Upper lobe of right lung (tissue), 1 donor: ENCODE measurements around the gene DAB1. TPM values are rescaled to one million over a fixed set of nuclear protein-coding genes. Genes with fewer than 3 reads are reported as not detected.

Source experiments
- ATAC-seq: fragments of 200-7000 bp; cut with Tn5 transposase; one replicate; pipeline ENCODE4 v1.9.1; 2020; ENCODE audit warnings: mild to moderate bottlenecking, moderate library complexity
- DNase-seq: peaks from one replicate; pipeline ENCODE4 v3.0.0-alpha.2; 2020
- H3K27ac ChIP-seq: fragments of 200-600 bp; one replicate; pipeline ENCODE4 v1.8.0; 2022
- H3K27me3 ChIP-seq: fragments of 200-600 bp; one replicate; pipeline ENCODE4 v1.8.0; 2022; ENCODE audit warnings: mild to moderate bottlenecking
- H3K36me3 ChIP-seq: fragments of 200-600 bp; one replicate; pipeline ENCODE4 v1.8.0; 2022
- H3K4me1 ChIP-seq: fragments of 200-600 bp; one replicate; pipeline ENCODE4 v1.8.0; 2022
- H3K4me3 ChIP-seq: fragments of 200-600 bp; one replicate; pipeline ENCODE4 v1.8.0; 2022; ENCODE audit warnings: mild to moderate bottlenecking
- H3K9me3 ChIP-seq: fragments of 200-600 bp; one replicate; pipeline ENCODE4 v1.8.0; 2022
- intact Hi-C: fragments of 100-400 bp; cut with DNase I; formaldehyde crosslinking; loops from one replicate; pipeline ENCODE4 v1.11.0; 2022
- total RNA-seq: library from RNA; stranded (reverse); fragmentation: NEBNext Ultra II Directional; extraction: Animal tissue kit (Norgen Biotek cat#: 25700); gene quantifications from one replicate; pipeline ENCODE4 v1.2.1, GENCODE V29; 2021
- TF ChIP-seq, protein P1 (sequence below): fragments of 200-600 bp; IDR thresholded peaks from one replicate; pipeline ENCODE4 v1.8.0; 2022; ENCODE audit warnings: antibody characterized with exemption
- donor health status: DM: no; HTN: yes; CAD: no; lungs with severe emphysema.

The DAB1 gene
- total RNA-seq, 1 donor from 2014 or later = 0.29 TPM

DNA sequence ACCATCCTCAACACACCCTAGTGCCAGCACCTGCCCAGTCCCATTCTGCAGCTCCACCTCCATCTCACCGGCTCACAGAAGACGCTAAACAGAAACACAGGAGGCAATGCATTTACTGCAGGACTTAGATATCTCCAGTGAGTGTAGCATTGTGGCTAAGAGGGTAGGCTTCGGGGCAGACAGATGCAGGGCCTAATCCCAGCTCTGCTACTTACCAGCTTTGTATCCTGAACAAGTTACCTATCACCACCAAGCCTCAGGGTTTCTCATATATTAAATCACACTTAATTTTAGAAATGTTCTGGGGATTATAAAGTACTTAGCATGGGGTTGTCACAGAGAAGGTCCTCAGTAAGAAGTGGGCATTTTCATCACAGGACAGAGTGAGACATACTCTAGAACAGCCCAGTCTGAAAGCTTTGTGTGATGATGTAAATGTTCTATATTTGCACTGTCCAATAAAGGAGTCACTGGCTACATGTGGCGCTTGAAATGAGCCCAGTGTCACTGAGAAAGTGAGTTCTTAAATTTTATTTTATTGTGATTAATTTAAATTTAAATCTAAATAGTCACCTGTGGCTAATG is 308.7 kb downstream of the DAB1 start:
- Histone ChIP-seq H3K4me3 (no peak overlapping the region), H3K36me3 (no peaks in the 10 kb centered on the region), H3K27me3 (no peaks in the 10 kb centered on the region), H3K4me1 (no peaks in the 10 kb centered on the region), H3K27ac (no peak overlapping the region), H3K9me3 (no peaks in the 10 kb centered on the region)
- intact Hi-C loops = no loop called here
- TF ChIP-seq, protein P1, sequence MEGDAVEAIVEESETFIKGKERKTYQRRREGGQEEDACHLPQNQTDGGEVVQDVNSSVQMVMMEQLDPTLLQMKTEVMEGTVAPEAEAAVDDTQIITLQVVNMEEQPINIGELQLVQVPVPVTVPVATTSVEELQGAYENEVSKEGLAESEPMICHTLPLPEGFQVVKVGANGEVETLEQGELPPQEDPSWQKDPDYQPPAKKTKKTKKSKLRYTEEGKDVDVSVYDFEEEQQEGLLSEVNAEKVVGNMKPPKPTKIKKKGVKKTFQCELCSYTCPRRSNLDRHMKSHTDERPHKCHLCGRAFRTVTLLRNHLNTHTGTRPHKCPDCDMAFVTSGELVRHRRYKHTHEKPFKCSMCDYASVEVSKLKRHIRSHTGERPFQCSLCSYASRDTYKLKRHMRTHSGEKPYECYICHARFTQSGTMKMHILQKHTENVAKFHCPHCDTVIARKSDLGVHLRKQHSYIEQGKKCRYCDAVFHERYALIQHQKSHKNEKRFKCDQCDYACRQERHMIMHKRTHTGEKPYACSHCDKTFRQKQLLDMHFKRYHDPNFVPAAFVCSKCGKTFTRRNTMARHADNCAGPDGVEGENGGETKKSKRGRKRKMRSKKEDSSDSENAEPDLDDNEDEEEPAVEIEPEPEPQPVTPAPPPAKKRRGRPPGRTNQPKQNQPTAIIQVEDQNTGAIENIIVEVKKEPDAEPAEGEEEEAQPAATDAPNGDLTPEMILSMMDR = no peak
- DNase-seq = no peak
- no peak for ATAC-seq

DNA sequence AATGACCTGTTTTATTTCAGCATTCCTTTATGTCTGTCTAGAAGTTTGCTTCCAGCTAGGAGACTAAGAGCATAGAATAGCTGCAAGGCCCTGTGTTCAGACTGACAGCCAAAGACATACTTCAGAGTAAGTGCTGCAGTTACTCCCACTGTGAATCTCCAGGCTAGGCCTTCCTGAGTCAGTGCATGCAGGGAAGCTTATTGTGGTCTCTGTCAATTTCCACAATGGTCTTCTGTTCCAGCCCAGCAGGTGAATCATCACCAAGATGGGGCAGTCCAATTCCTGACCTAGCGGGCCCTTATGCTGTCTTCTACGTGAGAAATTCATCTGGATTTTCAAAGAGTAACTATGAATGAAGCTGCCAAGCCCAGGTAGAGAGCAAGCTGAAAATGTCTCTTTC is 311.7 kb downstream of the DAB1 start:
- DNase-seq (no peak), ATAC-seq (no peak)
- intact Hi-C loops = no loop called here

DNA sequence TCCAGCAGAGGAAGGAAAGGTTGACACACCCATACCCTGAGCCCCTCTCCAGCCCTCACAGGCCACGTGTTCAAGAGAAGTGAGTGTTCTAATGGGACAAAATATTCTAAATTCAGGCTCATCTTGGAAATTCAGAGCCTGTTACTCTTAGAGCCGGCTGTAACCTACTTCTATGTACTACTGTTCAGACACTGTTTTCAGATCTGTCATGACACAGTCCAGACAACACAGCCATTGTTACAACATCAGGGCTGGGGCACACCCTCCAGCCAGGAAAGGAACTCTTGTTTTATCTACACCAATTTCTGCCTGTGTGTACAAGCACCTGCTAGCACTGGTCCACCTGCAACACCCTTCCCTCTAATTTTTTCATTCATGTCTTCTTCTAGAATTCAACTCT is 312.7 kb downstream of the DAB1 start:
- Histone ChIP-seq H3K9me3 (no peaks in the 10 kb centered on the region), H3K27ac (no peak overlapping the region), H3K27me3 (no peaks in the 10 kb centered on the region), H3K4me1 (no peaks in the 10 kb centered on the region), H3K36me3 (no peaks in the 10 kb centered on the region), H3K4me3 (no peak overlapping the region)
- DNase-seq (no peak), ATAC-seq (no peak)
- intact Hi-C loops = no loop called here
- TF ChIP-seq, protein P1 = no peak

More for the DNA sequence above, 311.7 kb downstream of the DAB1 start:
- H3K36me3 ChIP-seq = no peaks in the 10 kb centered on the region
- no peaks in the 10 kb centered on the region for H3K27me3 ChIP-seq
- H3K4me1 ChIP-seq = no peaks in the 10 kb centered on the region
- no peak overlapping the region for H3K27ac ChIP-seq
- no peaks in the 10 kb centered on the region for H3K9me3 ChIP-seq
- TF ChIP-seq, protein P1 = no peak
- no peak overlapping the region for H3K4me3 ChIP-seq

DNA sequence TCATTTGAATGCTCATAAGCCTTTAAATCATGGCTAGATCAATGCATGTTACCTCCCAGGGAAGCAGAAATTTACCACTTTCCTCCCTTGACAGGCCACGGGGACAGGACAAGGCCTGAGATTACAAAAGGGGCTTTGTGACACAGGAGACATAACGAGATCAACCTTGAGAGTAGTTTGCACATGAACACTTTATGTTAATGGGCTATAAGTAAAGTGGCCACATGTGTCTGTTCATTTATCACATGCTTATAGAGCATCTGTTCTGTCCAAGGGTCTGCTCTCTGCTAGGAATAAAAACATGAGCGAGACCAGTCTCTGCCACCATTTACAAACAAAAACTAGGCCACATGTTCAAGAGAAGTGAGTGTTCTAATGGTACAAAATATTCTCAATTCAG is 314.0 kb downstream of the DAB1 start:
- no peak for DNase-seq
- TF ChIP-seq, protein P1 = no peak
- intact Hi-C loops = no loop called here
- ATAC-seq = no peak
- H3K9me3 ChIP-seq = no peaks in the 10 kb centered on the region
- H3K36me3 ChIP-seq = no peaks in the 10 kb centered on the region
- H3K4me1 ChIP-seq = no peaks in the 10 kb centered on the region
- H3K27ac ChIP-seq = no peak overlapping the region
- no peaks in the 10 kb centered on the region for H3K27me3 ChIP-seq
- no peak overlapping the region for H3K4me3 ChIP-seq

DNA sequence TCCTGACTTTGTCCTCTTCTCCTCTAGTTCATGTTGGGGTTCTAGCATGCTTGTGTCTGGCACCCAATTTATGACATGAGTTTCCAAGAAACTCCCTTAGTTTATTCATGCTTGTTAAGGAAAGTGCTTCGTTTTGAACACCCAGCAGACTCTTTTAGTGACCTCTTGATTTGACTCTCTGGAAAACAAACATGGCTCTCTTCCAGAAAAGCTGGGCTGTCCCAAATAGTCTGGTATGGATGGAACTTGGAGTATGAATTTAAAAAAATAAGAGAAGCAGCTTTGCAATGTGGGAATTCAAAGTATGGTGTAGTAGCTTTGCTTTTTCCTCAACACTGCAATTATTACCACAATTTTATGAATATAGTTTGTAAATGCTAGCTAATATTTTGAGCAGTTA is 314.6 kb downstream of the DAB1 start:
- Histone ChIP-seq H3K27ac (no peak overlapping the region), H3K4me1 (no peaks in the 10 kb centered on the region), H3K4me3 (no peak overlapping the region), H3K36me3 (no peaks in the 10 kb centered on the region), H3K9me3 (no peaks in the 10 kb centered on the region), H3K27me3 (no peaks in the 10 kb centered on the region)
- TF ChIP-seq, protein P1 = no peak
- intact Hi-C loops = no loop called here
- DNase-seq = no peak
- ATAC-seq = no peak

DNA sequence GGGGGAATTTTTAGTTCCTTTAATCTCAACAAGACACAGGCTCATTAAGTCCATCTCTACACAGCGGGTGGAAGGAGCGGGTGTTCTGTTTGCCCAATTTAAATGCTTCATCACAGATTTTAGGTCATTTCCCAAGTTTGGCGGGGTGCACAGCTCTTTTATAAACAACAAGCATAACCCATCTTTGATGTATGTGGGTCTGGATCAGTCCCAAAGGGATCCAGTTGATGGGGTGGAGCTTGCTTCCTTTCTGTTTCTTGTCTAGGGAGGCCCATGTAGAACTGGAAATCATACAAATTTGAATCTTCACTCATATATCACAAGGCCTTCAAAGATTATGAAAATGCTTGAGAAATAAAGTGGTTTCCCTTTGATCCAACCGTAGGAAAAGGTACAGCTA is 317.6 kb downstream of the DAB1 start:
- DNase-seq = no peak

More for the DNA sequence above, 317.6 kb downstream of the DAB1 start:
- intact Hi-C loops = no loop called here
- H3K4me1 ChIP-seq = no peaks in the 10 kb centered on the region
- no peaks in the 10 kb centered on the region for H3K9me3 ChIP-seq
- no peak overlapping the region for H3K27ac ChIP-seq
- no peaks in the 10 kb centered on the region for H3K27me3 ChIP-seq
- H3K36me3 ChIP-seq = no peaks in the 10 kb centered on the region
- no peak overlapping the region for H3K4me3 ChIP-seq
- TF ChIP-seq, protein P1 = no peak
- no peak for ATAC-seq
